Liver (tissue), 9 donors: Measurements from ENCODE around the gene SLC2A10. TPM values are rescaled to one million over a fixed set of nuclear protein-coding genes. Genes with fewer than 3 reads are reported as not detected.

ENCODE experiments used
- DNase-seq: peaks from one replicate; pipeline ENCODE4 v3.0.0-alpha.2; 2017; ENCODE audit warnings: low spot score
- H3K27ac ChIP-seq, 2 donors: one replicate each; pipeline ENCODE4 v1.7.0; 2013; ENCODE audit warnings: inconsistent platforms in 2 of 2, low read length in 2 of 2, control low read depth in 1 of 2, low read depth in 1 of 2, mild to moderate bottlenecking in 1 of 2
- H3K27me3 ChIP-seq, 4 donors: one replicate each; pipeline versions ENCODE4 v1.6.1 to v1.7.0; 2013; ENCODE audit warnings: low read length in 3 of 4, inconsistent platforms in 1 of 4, mild to moderate bottlenecking in 1 of 4, moderate library complexity in 1 of 4; ENCODE audit not compliant: control insufficient read depth in 4 of 4, insufficient read depth in 4 of 4
- H3K36me3 ChIP-seq, 4 donors: one replicate each; pipeline versions ENCODE4 v1.6.1 to v1.7.0; 2013; ENCODE audit warnings: low read length in 3 of 4, mild to moderate bottlenecking in 3 of 4, low read depth in 1 of 4, moderate library complexity in 1 of 4; ENCODE audit not compliant: control insufficient read depth in 4 of 4, insufficient read depth in 3 of 4
- H3K4me1 ChIP-seq, 4 donors: one replicate each; pipeline versions ENCODE4 v1.6.1 to v1.7.0; 2013; ENCODE audit warnings: low read length in 3 of 4, mild to moderate bottlenecking in 3 of 4, moderate library complexity in 1 of 4; ENCODE audit not compliant: control insufficient read depth in 4 of 4, insufficient read depth in 4 of 4
- H3K4me3 ChIP-seq, 3 donors: one replicate each; pipeline versions ENCODE4 v1.6.1 to v1.7.0; 2013; ENCODE audit warnings: low read length in 3 of 3, control low read depth in 1 of 3, low read depth in 1 of 3, mild to moderate bottlenecking in 1 of 3
- H3K9ac ChIP-seq, 2 donors: one replicate each; pipeline ENCODE4 v1.7.0; 2013; ENCODE audit warnings: low read length in 2 of 2, mild to moderate bottlenecking in 2 of 2, moderate library complexity in 2 of 2, control low read depth in 1 of 2, low read depth in 1 of 2
- H3K9me3 ChIP-seq, 4 donors: one replicate each; pipeline versions ENCODE4 v1.6.1 to v1.7.0; 2013; ENCODE audit warnings: low read length in 3 of 4; ENCODE audit not compliant: control insufficient read depth in 4 of 4
- ATF3 ChIP-seq: IDR thresholded peaks from 2 replicates; pipeline ENCODE4 v1.6.1; 2016; ENCODE audit warnings: antibody characterized with exemption
- CTCF ChIP-seq: fragments of 150-350 bp; IDR thresholded peaks from 2 replicates; pipeline ENCODE4 v1.5.1; 2017; ENCODE audit warnings: improper control_type of control experiment, low read depth, low read length; ENCODE audit not compliant: missing input control
- EGR1 ChIP-seq, 2 donors: IDR thresholded peaks; 2 replicates each; pipeline ENCODE4 v1.6.1; 2016 to 2018; ENCODE audit warnings: antibody characterized with exemption in 2 of 2, low read depth in 2 of 2
- FOXA2 ChIP-seq: IDR thresholded peaks from 2 replicates; pipeline ENCODE4 v1.6.1; 2016; ENCODE audit warnings: antibody characterized with exemption
- GABPA ChIP-seq, 2 donors: IDR thresholded peaks in 1 of 2; conservative IDR thresholded peaks in 1 of 2; 2 replicates each; pipeline ENCODE4 v1.6.1; 2016; ENCODE audit warnings: antibody characterized with exemption in 2 of 2, mild to moderate bottlenecking in 1 of 2, moderate library complexity in 1 of 2
- HNF4A ChIP-seq, 2 donors: conservative IDR thresholded peaks; 2 replicates each; pipeline ENCODE4 v1.6.1; 2016; ENCODE audit warnings: antibody characterized with exemption in 2 of 2, mild to moderate bottlenecking in 2 of 2
- HNF4G ChIP-seq: IDR thresholded peaks from 2 replicates; pipeline ENCODE4 v1.6.1; 2016; ENCODE audit warnings: antibody characterized with exemption
- JUND ChIP-seq, 2 donors: IDR thresholded peaks; 2 replicates each; pipeline ENCODE4 v1.6.1; 2016; ENCODE audit warnings: antibody characterized with exemption in 2 of 2
- MAX ChIP-seq: IDR thresholded peaks from 2 replicates; pipeline ENCODE4 v1.6.1; 2016; ENCODE audit warnings: antibody characterized with exemption
- NR2F2 ChIP-seq: IDR thresholded peaks from 2 replicates; pipeline ENCODE4 v1.6.1; 2016; ENCODE audit warnings: antibody characterized with exemption
- RAD21 ChIP-seq, 2 donors: IDR thresholded peaks; 2 replicates each; pipeline ENCODE4 v1.6.1; 2016; ENCODE audit warnings: antibody characterized with exemption in 2 of 2, mild to moderate bottlenecking in 2 of 2
- RXRA ChIP-seq, 2 donors: IDR thresholded peaks; 2 replicates each; pipeline ENCODE4 v1.6.1; 2017 to 2018; ENCODE audit warnings: antibody characterized with exemption in 2 of 2, mild to moderate bottlenecking in 1 of 2
- SP1 ChIP-seq: IDR thresholded peaks from 2 replicates; pipeline ENCODE4 v1.6.1; 2018; ENCODE audit warnings: antibody characterized with exemption, mild to moderate bottlenecking
- TAF1 ChIP-seq: conservative IDR thresholded peaks from 2 replicates; pipeline ENCODE4 v1.6.1; 2016; ENCODE audit warnings: antibody characterized with exemption, mild to moderate bottlenecking
- YY1 ChIP-seq: IDR thresholded peaks from 2 replicates; pipeline ENCODE4 v1.6.1; 2016; ENCODE audit warnings: antibody characterized with exemption, mild to moderate bottlenecking
- ZBTB33 ChIP-seq: IDR thresholded peaks from 2 replicates; pipeline ENCODE4 v1.6.1; 2016; ENCODE audit warnings: antibody characterized with exemption
- WGBS: extraction: QIAGEN DNeasy Blood & Tissue Kit; methylation state at CpG from one replicate; pipeline ENCODE4 v1.1.7; 2013; 5-methylcytosine and 5-hydroxymethylcytosine counted together
- polyA plus RNA-seq, 2 donors: library from polyadenylated mRNA; stranded (reverse) in 1 of 2; unstranded in 1 of 2; fragments of 200-250 nt in 1 of 2; fragments of >200 nt in 1 of 2; fragmentation: Nextera tagmentation in 1 of 2; extraction: Ambion mirVana in 1 of 2; gene quantifications; one replicate each; pipeline versions ENCODE4 v1.2.1 to v1.2.3, GENCODE V29; 2013 to 2015
- total RNA-seq, 2 donors: library from RNA; depleted of rRNA; stranded (reverse); fragments of >200 nt; gene quantifications; one replicate each; pipeline ENCODE4 v1.2.3, GENCODE V29; 2014
- TF ChIP-seq, protein P1 (sequence below): IDR thresholded peaks from 2 replicates; pipeline ENCODE4 v1.6.1; 2016; ENCODE audit warnings: antibody characterized with exemption, mild to moderate bottlenecking
- donor health status: healthy.
- donor health status: healthy.
- donor health status: healthy.
- donor health status: healthy.
- donor health status: healthy.

Gene SLC2A10
- total and polyA plus RNA-seq, 4 donors = 8.0 to 79.7 (median 26.7) TPM

- TF ChIP-seq EGR1 (IDR thresholded peaks at IDR 0.05; ENCODE audit: low read depth in 2 of 2) = no peak
- TF ChIP-seq YY1 = no peak
- no peak for TF ChIP-seq NR2F2
- no peak for TF ChIP-seq JUND (IDR thresholded peaks at IDR 0.05)
Measured at GRCh38 chr20:46722450-46722849, 13.0 kb downstream of the SLC2A10 start (continued).

- WGBS = 97% methylated on average over 1 of the region's 1 CpG
- H3K9me3 ChIP-seq = no peaks in the 10 kb centered on the region
- H3K4me1 ChIP-seq = peaks cover 0 to 2% (median 0%) of the 10 kb centered on the region in 4 donors
- no peak overlapping the region for H3K9ac ChIP-seq
- H3K36me3 ChIP-seq = peaks cover 1 to 17% (median 10%) of the 10 kb centered on the region in 4 donors
- no peak for TF ChIP-seq CTCF
- TF ChIP-seq EGR1 (IDR thresholded peaks at IDR 0.05; ENCODE audit: low read depth in 2 of 2) = no peak
- no peak for TF ChIP-seq RXRA (IDR thresholded peaks at IDR 0.05)
- no peak for TF ChIP-seq ATF3
- no peak for TF ChIP-seq SP1
- no peak for TF ChIP-seq FOXA2
- TF ChIP-seq RAD21 (IDR thresholded peaks at IDR 0.05) = no peak
- no peak for TF ChIP-seq NR2F2
- no peak for TF ChIP-seq MAX
- no peak for TF ChIP-seq HNF4G
- TF ChIP-seq TAF1 = no peak
- no peak for TF ChIP-seq GABPA (IDR thresholded peaks at IDR 0.05 in 1 of 2, conservative IDR thresholded peaks at IDR 0.05 in 1 of 2)
- no peak for TF ChIP-seq ZBTB33
- no peak for TF ChIP-seq HNF4A (conservative IDR thresholded peaks at IDR 0.05)
- no peak for DNase-seq
- H3K27ac ChIP-seq = no peak overlapping the region
- H3K4me3 ChIP-seq = no peak overlapping the region
- no peaks in the 10 kb centered on the region for H3K27me3 ChIP-seq
Measured at GRCh38 chr20:46723039-46723438, 13.6 kb downstream of the SLC2A10 start.

- Histone ChIP-seq H3K4me3 (no peak overlapping the region), H3K36me3 (peaks cover 6 to 24% (median 16%) of the 10 kb centered on the region in 4 donors), H3K27me3 (no peaks in the 10 kb centered on the region), H3K4me1 (peaks cover 0 to 2% (median 0%) of the 10 kb centered on the region in 4 donors), H3K27ac (no peak overlapping the region), H3K9ac (no peak overlapping the region), H3K9me3 (no peaks in the 10 kb centered on the region)
- DNase-seq = no peak
- no peak for TF ChIP-seq RAD21 (IDR thresholded peaks at IDR 0.05)
- TF ChIP-seq, protein P1, sequence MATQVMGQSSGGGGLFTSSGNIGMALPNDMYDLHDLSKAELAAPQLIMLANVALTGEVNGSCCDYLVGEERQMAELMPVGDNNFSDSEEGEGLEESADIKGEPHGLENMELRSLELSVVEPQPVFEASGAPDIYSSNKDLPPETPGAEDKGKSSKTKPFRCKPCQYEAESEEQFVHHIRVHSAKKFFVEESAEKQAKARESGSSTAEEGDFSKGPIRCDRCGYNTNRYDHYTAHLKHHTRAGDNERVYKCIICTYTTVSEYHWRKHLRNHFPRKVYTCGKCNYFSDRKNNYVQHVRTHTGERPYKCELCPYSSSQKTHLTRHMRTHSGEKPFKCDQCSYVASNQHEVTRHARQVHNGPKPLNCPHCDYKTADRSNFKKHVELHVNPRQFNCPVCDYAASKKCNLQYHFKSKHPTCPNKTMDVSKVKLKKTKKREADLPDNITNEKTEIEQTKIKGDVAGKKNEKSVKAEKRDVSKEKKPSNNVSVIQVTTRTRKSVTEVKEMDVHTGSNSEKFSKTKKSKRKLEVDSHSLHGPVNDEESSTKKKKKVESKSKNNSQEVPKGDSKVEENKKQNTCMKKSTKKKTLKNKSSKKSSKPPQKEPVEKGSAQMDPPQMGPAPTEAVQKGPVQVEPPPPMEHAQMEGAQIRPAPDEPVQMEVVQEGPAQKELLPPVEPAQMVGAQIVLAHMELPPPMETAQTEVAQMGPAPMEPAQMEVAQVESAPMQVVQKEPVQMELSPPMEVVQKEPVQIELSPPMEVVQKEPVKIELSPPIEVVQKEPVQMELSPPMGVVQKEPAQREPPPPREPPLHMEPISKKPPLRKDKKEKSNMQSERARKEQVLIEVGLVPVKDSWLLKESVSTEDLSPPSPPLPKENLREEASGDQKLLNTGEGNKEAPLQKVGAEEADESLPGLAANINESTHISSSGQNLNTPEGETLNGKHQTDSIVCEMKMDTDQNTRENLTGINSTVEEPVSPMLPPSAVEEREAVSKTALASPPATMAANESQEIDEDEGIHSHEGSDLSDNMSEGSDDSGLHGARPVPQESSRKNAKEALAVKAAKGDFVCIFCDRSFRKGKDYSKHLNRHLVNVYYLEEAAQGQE = no peak
- TF ChIP-seq EGR1 (IDR thresholded peaks at IDR 0.05; ENCODE audit: low read depth in 2 of 2) = no peak
- TF ChIP-seq RXRA (IDR thresholded peaks at IDR 0.05) = no peak
- TF ChIP-seq HNF4G = no peak
- TF ChIP-seq ATF3 = no peak
- TF ChIP-seq SP1 = no peak
- TF ChIP-seq MAX = no peak
- TF ChIP-seq HNF4A (conservative IDR thresholded peaks at IDR 0.05) = no peak
- WGBS = 51% methylated on average over 1 of the region's 1 CpG
Measured at GRCh38 chr20:46724343-46724959, 15.0 kb downstream of the SLC2A10 start.
